DOHH2 (cell line): ENCODE results near the gene ADAMTS12.

ENCODE experiments used
- H3F3A ChIP-seq: fragments of 200-600 bp; sonication (generic), shearing (Covaris generic); 2 replicates; pipeline ENCODE4 v1.6.0; 2016; ENCODE audit warnings: antibody characterized with exemption, mild to moderate bottlenecking; ENCODE audit not compliant: control insufficient read depth, insufficient read depth
- H3K27ac ChIP-seq: fragments of 200-600 bp; sonication (generic); 2 replicates; pipeline ENCODE4 v1.5.1; 2014; ENCODE audit warnings: low read depth, mild to moderate bottlenecking, low read length, moderate library complexity
- H3K27me3 ChIP-seq: fragments of 200-600 bp; sonication (generic); 2 replicates; pipeline ENCODE4 v1.6.1; 2014; ENCODE audit warnings: mild to moderate bottlenecking, low read length, mixed read lengths; ENCODE audit not compliant: control insufficient read depth
- H3K36me3 ChIP-seq: fragments of 200-600 bp; sonication (generic); 2 replicates; pipeline ENCODE4 v1.6.1; 2014; ENCODE audit warnings: mild to moderate bottlenecking, low read length, moderate library complexity, mixed read lengths; ENCODE audit not compliant: control insufficient read depth
- H3K4me1 ChIP-seq: fragments of 200-600 bp; sonication (generic); 2 replicates; pipeline ENCODE4 v1.6.1; 2014; ENCODE audit warnings: mild to moderate bottlenecking, low read length, mixed read lengths; ENCODE audit not compliant: control insufficient read depth
- H3K4me2 ChIP-seq: fragments of 200-600 bp; sonication (generic); 2 replicates; pipeline ENCODE4 v1.6.0; 2014; ENCODE audit warnings: mild to moderate bottlenecking, low read length, moderate library complexity
- H3K4me3 ChIP-seq: fragments of 200-600 bp; sonication (generic); 2 replicates; pipeline ENCODE4 v1.5.1; 2014; ENCODE audit warnings: mild to moderate bottlenecking, low read length, mixed read lengths
- H3K79me2 ChIP-seq: fragments of 200-600 bp; sonication (generic); 2 replicates; pipeline ENCODE4 v1.6.1; 2014; ENCODE audit warnings: mild to moderate bottlenecking, low read length, mixed read lengths; ENCODE audit not compliant: control insufficient read depth
- H3K9me2 ChIP-seq: fragments of 200-600 bp; sonication (generic); replicated peaks from 2 replicates; pipeline ENCODE4 v1.6.1; 2014; ENCODE audit warnings: mild to moderate bottlenecking, low read length, mixed read lengths; ENCODE audit not compliant: control insufficient read depth
- H3K9me3 ChIP-seq: fragments of 200-600 bp; sonication (generic); 2 replicates; pipeline ENCODE4 v1.6.1; 2014; ENCODE audit warnings: antibody characterized with exemption, low read length, mixed read lengths; ENCODE audit not compliant: control insufficient read depth, insufficient read depth
- H4K20me1 ChIP-seq: fragments of 200-600 bp; sonication (generic); 2 replicates; pipeline ENCODE4 v1.6.0; 2014; ENCODE audit warnings: low read depth, mild to moderate bottlenecking, antibody characterized with exemption, low read length, moderate library complexity; ENCODE audit not compliant: control insufficient read depth, insufficient read depth
- CTCF ChIP-seq: fragments of 200-600 bp; sonication (generic); IDR thresholded peaks from one replicate; pipeline ENCODE4 v1.5.1; 2014; ENCODE audit warnings: antibody characterized with exemption, mild to moderate bottlenecking, low read depth, low read length; ENCODE audit not compliant: poor library complexity, severe bottlenecking
- EZH2phosphoT487 ChIP-seq: fragments of 200-600 bp; sonication (generic); IDR thresholded peaks from 2 replicates; pipeline ENCODE4 v1.6.1; 2017; ENCODE audit warnings: borderline replicate concordance, mild to moderate bottlenecking, antibody characterized with exemption, low read length, moderate library complexity, mixed read lengths

ADAMTS12 gene

GRCh38 chr5:33837301-33837700, 54.5 kb downstream of the ADAMTS12 start:
- H4K20me1 ChIP-seq = no peaks in the 10 kb centered on the region
- no peaks in the 10 kb centered on the region for H3K9me2 ChIP-seq
- H3K9me3 ChIP-seq = no peaks in the 10 kb centered on the region
- TF ChIP-seq EZH2phosphoT487 = no peak
- no peak for TF ChIP-seq CTCF
- no peak overlapping the region for H3K4me2 ChIP-seq
- H3K27me3 ChIP-seq = no peaks in the 10 kb centered on the region
- no peaks in the 10 kb centered on the region for H3F3A ChIP-seq
- H3K36me3 ChIP-seq = no peaks in the 10 kb centered on the region
- no peaks in the 10 kb centered on the region for H3K4me1 ChIP-seq
- H3K4me3 ChIP-seq = no peak overlapping the region
- H3K27ac ChIP-seq = no peak overlapping the region
- no peaks in the 10 kb centered on the region for H3K79me2 ChIP-seq

GRCh38 chr5:33834334-33834733, 57.5 kb downstream of the ADAMTS12 start:
- Histone ChIP-seq H3K27ac (no peak overlapping the region), H3K9me3 (no peaks in the 10 kb centered on the region), H3K4me3 (no peak overlapping the region), H3K9me2 (no peaks in the 10 kb centered on the region), H4K20me1 (no peaks in the 10 kb centered on the region), H3K27me3 (no peaks in the 10 kb centered on the region), H3K4me1 (no peaks in the 10 kb centered on the region), H3K79me2 (no peaks in the 10 kb centered on the region), H3K36me3 (no peaks in the 10 kb centered on the region), H3F3A (no peaks in the 10 kb centered on the region), H3K4me2 (no peak overlapping the region)
- no peak for TF ChIP-seq CTCF
- TF ChIP-seq EZH2phosphoT487 = no peak

GRCh38 chr5:33833237-33833575, 58.6 kb downstream of the ADAMTS12 start:
- H3F3A ChIP-seq = no peaks in the 10 kb centered on the region
- no peaks in the 10 kb centered on the region for H3K9me2 ChIP-seq
- no peak overlapping the region for H3K4me2 ChIP-seq
- no peak overlapping the region for H3K4me3 ChIP-seq
- no peaks in the 10 kb centered on the region for H3K36me3 ChIP-seq
- no peak overlapping the region for H3K27ac ChIP-seq
- H4K20me1 ChIP-seq = no peaks in the 10 kb centered on the region
- H3K4me1 ChIP-seq = no peaks in the 10 kb centered on the region
- H3K79me2 ChIP-seq = no peaks in the 10 kb centered on the region
- TF ChIP-seq CTCF (no peak), EZH2phosphoT487 (no peak)
- no peaks in the 10 kb centered on the region for H3K9me3 ChIP-seq
- H3K27me3 ChIP-seq = no peaks in the 10 kb centered on the region
